Subcutaneous adipose tissue (tissue), 4 donors: ENCODE results near the gene TSKU. TPM values are rescaled to one million over a fixed set of nuclear protein-coding genes. Genes with fewer than 3 reads are reported as not detected.

Experiments used
- total RNA-seq, 4 donors: library from RNA; depleted of rRNA; stranded (reverse); fragments of >200 nt; gene quantifications; one replicate each; pipeline ENCODE4 v1.1.0, GENCODE V29; 2016
- TF ChIP-seq, protein P1 (sequence below): fragments of 450-650 bp; IDR thresholded peaks from one replicate; pipeline ENCODE4 v1.5.1; 2016; ENCODE audit warnings: low read depth, mild to moderate bottlenecking, control low read depth, antibody characterized with exemption, moderate library complexity

TSKU gene
- total RNA-seq, 4 donors from 2014 or later: 78.9 to 385 (median 157) TPM

DNA sequence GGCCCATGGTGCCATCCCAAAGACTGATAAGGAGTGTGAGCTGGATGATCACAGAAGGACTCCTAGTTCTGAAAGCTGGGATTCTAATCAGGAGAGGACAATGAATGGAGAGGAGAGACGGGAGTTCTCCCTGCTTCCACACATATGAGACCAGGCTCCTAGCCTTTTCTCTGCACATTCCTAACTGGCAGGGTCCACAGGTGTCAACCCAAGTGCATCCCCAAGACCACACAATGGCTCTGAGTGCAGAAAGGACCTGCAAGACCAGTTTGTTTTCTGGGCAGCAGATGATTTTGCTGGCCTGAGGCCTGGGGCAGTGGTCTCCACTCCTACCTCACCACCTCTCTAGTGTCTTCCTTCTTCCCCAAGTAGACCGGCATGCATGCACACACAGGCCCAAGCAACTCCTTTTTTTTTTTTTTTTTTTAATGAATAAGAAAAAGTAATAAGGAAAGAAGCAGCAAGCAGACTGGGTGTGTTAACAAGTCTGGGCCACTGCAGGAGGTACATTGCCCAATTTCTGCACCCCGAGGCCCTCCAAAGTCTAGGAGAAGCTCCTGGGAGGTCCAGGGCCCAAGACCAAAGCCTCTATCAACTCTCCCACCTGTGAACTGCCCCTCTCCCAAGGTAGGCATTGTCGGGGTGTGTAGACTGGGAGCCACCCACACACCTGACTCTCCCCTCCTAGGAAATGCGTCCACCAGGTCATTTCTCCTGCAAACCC is 1.2 kb upstream of the TSKU start:
- TF ChIP-seq, protein P1, sequence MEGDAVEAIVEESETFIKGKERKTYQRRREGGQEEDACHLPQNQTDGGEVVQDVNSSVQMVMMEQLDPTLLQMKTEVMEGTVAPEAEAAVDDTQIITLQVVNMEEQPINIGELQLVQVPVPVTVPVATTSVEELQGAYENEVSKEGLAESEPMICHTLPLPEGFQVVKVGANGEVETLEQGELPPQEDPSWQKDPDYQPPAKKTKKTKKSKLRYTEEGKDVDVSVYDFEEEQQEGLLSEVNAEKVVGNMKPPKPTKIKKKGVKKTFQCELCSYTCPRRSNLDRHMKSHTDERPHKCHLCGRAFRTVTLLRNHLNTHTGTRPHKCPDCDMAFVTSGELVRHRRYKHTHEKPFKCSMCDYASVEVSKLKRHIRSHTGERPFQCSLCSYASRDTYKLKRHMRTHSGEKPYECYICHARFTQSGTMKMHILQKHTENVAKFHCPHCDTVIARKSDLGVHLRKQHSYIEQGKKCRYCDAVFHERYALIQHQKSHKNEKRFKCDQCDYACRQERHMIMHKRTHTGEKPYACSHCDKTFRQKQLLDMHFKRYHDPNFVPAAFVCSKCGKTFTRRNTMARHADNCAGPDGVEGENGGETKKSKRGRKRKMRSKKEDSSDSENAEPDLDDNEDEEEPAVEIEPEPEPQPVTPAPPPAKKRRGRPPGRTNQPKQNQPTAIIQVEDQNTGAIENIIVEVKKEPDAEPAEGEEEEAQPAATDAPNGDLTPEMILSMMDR: no peak

DNA sequence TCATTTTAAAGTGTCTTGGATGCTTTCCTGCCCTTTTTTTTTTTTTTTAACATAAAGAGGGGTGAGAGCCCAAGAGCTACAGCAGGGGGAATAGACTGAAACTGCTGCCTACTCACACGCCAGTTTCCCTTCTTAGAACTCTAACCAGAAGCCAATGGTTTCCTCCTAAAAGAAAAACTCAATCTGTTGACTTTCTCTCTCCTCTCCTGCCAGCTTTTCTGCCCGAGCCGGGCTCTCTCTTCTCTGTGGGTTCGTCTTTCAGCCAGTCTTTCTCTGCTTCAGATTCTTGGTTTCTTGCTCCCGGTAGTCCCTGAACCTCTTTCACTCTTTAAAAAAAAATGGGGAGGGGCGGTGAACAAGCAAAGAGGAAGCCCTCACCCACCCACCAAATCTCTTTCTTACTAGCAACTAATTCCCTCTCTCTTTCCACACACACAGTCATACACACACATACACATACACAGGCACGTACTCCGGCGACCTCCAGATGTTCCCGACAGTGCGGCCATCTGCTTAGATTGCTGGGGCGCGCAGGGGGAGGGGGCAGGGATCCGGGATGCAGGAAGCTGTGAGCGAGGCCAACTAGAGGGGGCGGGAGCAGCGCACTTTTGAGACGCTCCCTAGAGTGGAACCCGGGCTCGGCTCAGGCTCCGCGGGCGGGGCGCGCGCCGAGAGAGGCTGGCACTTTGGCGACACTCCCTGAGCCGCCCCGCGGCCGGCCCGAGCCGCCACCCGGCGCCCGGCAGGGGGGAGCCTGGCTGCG is 444 bp upstream of the TSKU start:
- TF ChIP-seq, protein P1: no peak

DNA sequence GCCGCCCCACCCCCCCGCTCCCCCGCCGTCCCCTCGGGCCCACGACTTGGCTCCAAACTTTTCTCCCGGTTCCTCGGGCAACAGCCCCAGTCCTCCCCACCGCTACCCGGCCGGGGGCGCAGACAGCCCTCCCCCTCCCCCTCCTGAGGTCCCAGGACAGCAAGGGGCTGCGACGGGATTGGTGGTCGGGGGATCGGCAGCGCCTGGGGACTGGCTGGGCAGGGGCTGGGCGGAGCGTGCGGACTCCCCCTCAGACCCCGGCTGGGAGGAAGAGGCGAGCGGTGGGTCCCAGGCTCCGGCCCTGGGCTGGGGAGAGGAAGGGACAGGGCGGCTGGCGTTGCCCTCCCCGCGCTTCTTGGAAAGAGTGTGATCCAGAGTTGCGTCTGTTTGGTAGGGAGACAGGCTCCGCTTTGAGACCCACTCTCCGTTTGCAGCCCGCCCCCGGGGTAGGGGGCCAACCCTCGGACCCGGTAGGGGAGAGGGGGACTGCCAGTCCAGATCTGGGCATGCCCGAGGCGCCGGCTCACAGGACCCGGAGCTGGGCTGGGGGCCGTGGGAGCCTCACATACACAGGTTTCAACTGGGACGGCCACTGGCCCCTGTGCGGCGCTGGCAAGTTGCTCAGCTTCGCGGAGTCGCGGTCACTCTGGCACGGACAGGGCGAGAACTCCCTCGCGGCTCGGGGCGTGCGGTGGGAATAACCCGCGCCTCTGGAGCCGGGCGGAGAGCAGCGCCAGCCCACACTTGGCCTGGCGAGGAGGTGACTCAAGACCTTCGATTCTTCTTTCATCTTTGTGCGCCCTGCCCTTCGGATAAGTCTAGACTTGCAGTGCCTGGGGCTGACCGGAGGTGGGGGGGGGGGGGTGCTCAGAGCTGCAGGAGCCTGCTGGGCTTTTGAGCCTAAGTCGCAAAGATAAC is 999 bp downstream of the TSKU start:
- TF ChIP-seq, protein P1: no peak

DNA sequence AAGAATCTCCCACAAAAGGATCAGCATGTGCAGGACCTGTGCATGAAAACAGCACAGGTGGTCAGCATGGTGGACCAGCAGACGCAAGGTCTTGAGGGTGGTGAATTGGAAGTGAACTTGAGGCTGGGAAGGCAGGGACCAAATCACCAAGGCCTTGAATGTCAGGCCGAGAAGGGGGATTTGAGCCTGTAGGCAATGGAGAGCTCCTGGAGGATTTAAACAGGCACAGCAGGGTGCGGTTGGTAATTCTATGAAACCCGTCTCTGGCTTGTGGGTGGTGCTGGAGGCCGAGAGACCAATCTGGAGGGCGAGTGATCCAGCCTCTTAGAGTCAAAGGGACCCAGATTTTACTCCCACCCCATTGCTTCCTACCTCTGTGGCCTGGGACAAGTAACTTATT is 2.4 kb downstream of the TSKU start:
- TF ChIP-seq, protein P1: no peak

DNA sequence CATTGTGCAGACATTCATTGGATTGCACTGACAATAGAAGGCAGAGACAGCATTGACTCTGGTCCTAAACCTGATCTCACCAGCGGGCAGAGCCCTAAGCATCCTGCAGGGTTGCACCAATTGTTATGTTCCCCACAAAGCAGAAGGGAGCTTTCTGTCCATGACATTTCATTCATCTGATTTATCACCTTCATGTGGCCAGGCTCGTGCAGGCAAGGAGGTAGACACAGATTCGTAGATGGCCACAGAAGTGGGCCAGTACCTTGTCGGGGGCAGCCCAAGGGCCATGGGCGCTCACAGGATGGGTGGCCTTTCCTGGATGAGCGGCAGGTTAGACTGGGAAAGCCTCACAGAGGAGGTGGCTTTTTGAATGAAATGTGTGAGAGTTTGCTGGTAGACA is 2.9 kb downstream of the TSKU start:
- TF ChIP-seq, protein P1: no peak

DNA sequence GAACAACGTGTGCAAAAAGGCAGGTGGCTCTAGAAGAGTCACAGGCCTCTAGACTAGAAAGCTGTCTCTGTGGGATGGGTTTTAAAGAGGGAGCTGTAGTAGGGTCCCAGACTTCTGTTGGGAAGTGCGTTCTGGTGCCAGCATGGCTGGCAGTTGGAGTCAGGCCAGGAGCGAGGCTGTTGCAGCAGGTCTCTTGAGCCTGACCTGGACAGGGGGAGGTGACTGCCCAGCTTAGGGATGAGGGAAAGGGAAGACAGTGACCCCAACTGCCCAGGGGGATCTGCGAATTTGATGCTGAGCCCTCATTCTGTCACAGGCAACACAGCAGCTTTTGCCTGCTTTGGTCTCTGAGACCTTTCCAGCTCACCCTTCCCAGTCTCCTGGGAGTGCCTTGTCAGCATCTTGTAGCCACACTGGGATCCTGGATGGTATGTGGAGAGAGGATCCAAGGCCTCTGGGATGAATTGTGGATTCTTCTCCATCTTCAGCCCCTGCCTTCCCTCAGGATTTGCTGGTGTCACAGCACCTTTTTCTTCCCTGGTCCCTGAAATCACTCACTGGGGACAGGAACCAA is 3.4 kb downstream of the TSKU start:
- TF ChIP-seq, protein P1: no peak
